Activated T-cell treated with anti-CD3 and anti-CD28 coated beads, Interleukin-2, amount 50 U/mL, for 72 hours (primary cell): Measurements from ENCODE around the gene ZNF281. TPM values are rescaled to one million over a fixed set of nuclear protein-coding genes. Genes with fewer than 3 reads are reported as not detected.
"Not testable (repeated sequence)": the region's sequence is repeated elsewhere in the genome, so short reads cannot be mapped to it uniquely, and the experiment has no call there.

Experiments used
- ATAC-seq, 2 donors: fragments of 150-1000 bp; cut with Tn5 transposase; replicated peaks in 1 of 2; 2 replicates each; pipeline ENCODE4 v1.10.0; 2021; ENCODE audit warnings: moderate library complexity in 2 of 2, mild to moderate bottlenecking in 1 of 2
- DNase-seq, 2 donors: peaks; one replicate each; pipeline ENCODE4 v3.0.0; 2021 to 2022; ENCODE audit warnings: mixed read lengths in 1 of 2
- H3K27ac Mint-ChIP-seq: one replicate; pipeline ENCODE4 v1.8.0; 2022; ENCODE audit warnings: mild to moderate bottlenecking, moderate library complexity, mixed read lengths
- H3K27me3 Mint-ChIP-seq: one replicate; pipeline ENCODE4 v1.8.0; 2022; ENCODE audit warnings: low read depth, mixed read lengths
- H3K36me3 Mint-ChIP-seq, 2 donors: one replicate each; pipeline ENCODE4 v1.8.0; 2022; ENCODE audit warnings: mixed read lengths in 2 of 2, mild to moderate bottlenecking in 1 of 2; ENCODE audit not compliant: insufficient read depth in 2 of 2
- H3K4me1 Mint-ChIP-seq: one replicate; pipeline ENCODE4 v1.8.0; 2022; ENCODE audit warnings: low read depth, mixed read lengths
- H3K4me3 Mint-ChIP-seq, 2 donors: one replicate each; pipeline ENCODE4 v1.8.0; 2022; ENCODE audit warnings: mild to moderate bottlenecking in 2 of 2, mixed read lengths in 2 of 2, moderate library complexity in 2 of 2
- H3K9me3 Mint-ChIP-seq, 2 donors: one replicate each; pipeline ENCODE4 v1.8.0; 2022; ENCODE audit warnings: mixed read lengths in 2 of 2
- total RNA-seq, 2 donors: library from RNA; stranded (reverse); gene quantifications; one replicate each; pipeline ENCODE4 v1.2.3, GENCODE V29; 2022

ZNF281 gene
- total RNA-seq, 2 donors from 2014 or later = 14.4 to 15.6 TPM

- H3K27me3 Mint-ChIP-seq = no peaks in the 10 kb centered on the region
- ATAC-seq = no peak
These were observed 29.1 kb upstream of the ZNF281 start for GRCh38 chr1:200438911-200439310.

GRCh38 chr1:200438413-200438812, 28.6 kb upstream of the ZNF281 start:
- H3K4me3 Mint-ChIP-seq, DNase-seq: not testable (repeated sequence)
- H3K4me1 Mint-ChIP-seq = peaks cover 17% of the 10 kb centered on the region

More at GRCh38 chr1:200438911-200439310, 29.1 kb upstream of the ZNF281 start:
- Mint-ChIP-seq H3K4me3 (no peak overlapping the region), H3K4me1 (peaks cover 17% of the 10 kb centered on the region), H3K36me3 (no peaks in the 10 kb centered on the region), H3K9me3 (no peaks in the 10 kb centered on the region), H3K27ac (no peak overlapping the region)
- DNase-seq = no peak

GRCh38 chr1:200437556-200438203, 27.8 kb upstream of the ZNF281 start:
- H3K4me3 Mint-ChIP-seq = peak overlapping the region; percentile 56 to 81
- ATAC-seq (peak; percentile 52 to 69), DNase-seq (no peak)
- peaks cover 21% of the 10 kb centered on the region for H3K4me1 Mint-ChIP-seq
- no peaks in the 10 kb centered on the region for H3K9me3 Mint-ChIP-seq
- H3K27me3 Mint-ChIP-seq = no peaks in the 10 kb centered on the region
- no peaks in the 10 kb centered on the region for H3K36me3 Mint-ChIP-seq
- H3K27ac Mint-ChIP-seq = peak overlapping the region; percentile 79

More at GRCh38 chr1:200438413-200438812, 28.6 kb upstream of the ZNF281 start:
- H3K27me3 Mint-ChIP-seq, ATAC-seq, H3K9me3 Mint-ChIP-seq, H3K27ac Mint-ChIP-seq, H3K36me3 Mint-ChIP-seq: not testable (repeated sequence)

GRCh38 chr1:200437088-200437487, 27.3 kb upstream of the ZNF281 start:
- Mint-ChIP-seq H3K4me1 (peaks cover 23% of the 10 kb centered on the region), H3K36me3 (no peaks in the 10 kb centered on the region), H3K9me3 (no peaks in the 10 kb centered on the region), H3K27me3 (no peaks in the 10 kb centered on the region), H3K4me3 (peak overlapping the region in 1 of 2 donors; percentile 81), H3K27ac (no peak overlapping the region)
- DNase-seq (no peak), ATAC-seq (no peak)

- H3K27ac Mint-ChIP-seq = no peak overlapping the region
- no peaks in the 10 kb centered on the region for H3K9me3 Mint-ChIP-seq
- H3K4me3 Mint-ChIP-seq = no peak overlapping the region
- DNase-seq = no peak
- ATAC-seq = no peak
- H3K36me3 Mint-ChIP-seq = no peaks in the 10 kb centered on the region
- H3K4me1 Mint-ChIP-seq = peaks cover 23% of the 10 kb centered on the region
- no peaks in the 10 kb centered on the region for H3K27me3 Mint-ChIP-seq
These were observed 26.6 kb upstream of the ZNF281 start for GRCh38 chr1:200436436-200436835.

GRCh38 chr1:200435200-200435780, 25.5 kb upstream of the ZNF281 start:
- Mint-ChIP-seq H3K4me3 (no peak overlapping the region), H3K9me3 (no peaks in the 10 kb centered on the region), H3K36me3 (no peaks in the 10 kb centered on the region), H3K27me3 (no peaks in the 10 kb centered on the region), H3K27ac (no peak overlapping the region), H3K4me1 (peaks cover 23% of the 10 kb centered on the region)
- no peak for DNase-seq
- no peak for ATAC-seq

- Mint-ChIP-seq H3K27me3 (no peaks in the 10 kb centered on the region), H3K9me3 (no peaks in the 10 kb centered on the region)
- no peak for ATAC-seq
These were observed 23.8 kb upstream of the ZNF281 start for GRCh38 chr1:200433586-200433985.

GRCh38 chr1:200432586-200432985, 22.8 kb upstream of the ZNF281 start:
- H3K36me3 Mint-ChIP-seq = no peaks in the 10 kb centered on the region
- peaks cover 12% of the 10 kb centered on the region for H3K4me1 Mint-ChIP-seq
- H3K4me3 Mint-ChIP-seq = no peak overlapping the region
- no peak for ATAC-seq
- no peak for DNase-seq
- H3K27me3 Mint-ChIP-seq = no peaks in the 10 kb centered on the region
- no peaks in the 10 kb centered on the region for H3K9me3 Mint-ChIP-seq
- peak overlapping the region; percentile 35 for H3K27ac Mint-ChIP-seq

More at GRCh38 chr1:200433586-200433985, 23.8 kb upstream of the ZNF281 start:
- no peak for DNase-seq
- Mint-ChIP-seq H3K4me1 (peaks cover 16% of the 10 kb centered on the region), H3K36me3 (no peaks in the 10 kb centered on the region), H3K4me3 (no peak overlapping the region), H3K27ac (no peak overlapping the region)

GRCh38 chr1:200429221-200429751, 19.4 kb upstream of the ZNF281 start:
- Mint-ChIP-seq H3K9me3 (no peaks in the 10 kb centered on the region), H3K36me3 (no peaks in the 10 kb centered on the region), H3K4me1 (peaks cover 12% of the 10 kb centered on the region), H3K27ac (no peak overlapping the region), H3K27me3 (no peaks in the 10 kb centered on the region), H3K4me3 (no peak overlapping the region)
- DNase-seq (no peak), ATAC-seq (no peak)

- peak in 1 of 2 donors; percentile 64 for ATAC-seq
- H3K36me3 Mint-ChIP-seq = no peaks in the 10 kb centered on the region
These were observed 18.8 kb upstream of the ZNF281 start for GRCh38 chr1:200428482-200429205.

GRCh38 chr1:200427744-200428143, 17.9 kb upstream of the ZNF281 start:
- Mint-ChIP-seq H3K27ac (no peak overlapping the region), H3K4me3 (no peak overlapping the region), H3K4me1 (peaks cover 9% of the 10 kb centered on the region), H3K9me3 (no peaks in the 10 kb centered on the region), H3K36me3 (no peaks in the 10 kb centered on the region), H3K27me3 (no peaks in the 10 kb centered on the region)
- DNase-seq (no peak), ATAC-seq (no peak)

More at GRCh38 chr1:200428482-200429205, 18.8 kb upstream of the ZNF281 start:
- Mint-ChIP-seq H3K4me1 (peaks cover 12% of the 10 kb centered on the region), H3K9me3 (no peaks in the 10 kb centered on the region), H3K27me3 (no peaks in the 10 kb centered on the region), H3K4me3 (no peak overlapping the region), H3K27ac (peak overlapping the region; percentile 46)
- no peak for DNase-seq

- no peak for DNase-seq
- no peaks in the 10 kb centered on the region for H3K9me3 Mint-ChIP-seq
These were observed 16.4 kb upstream of the ZNF281 start for GRCh38 chr1:200426196-200426595.

GRCh38 chr1:200423235-200423634, 13.4 kb upstream of the ZNF281 start:
- Mint-ChIP-seq H3K27me3 (peaks cover 9% of the 10 kb centered on the region), H3K27ac (no peak overlapping the region), H3K36me3 (no peaks in the 10 kb centered on the region), H3K4me3 (no peak overlapping the region), H3K4me1 (peaks cover 5% of the 10 kb centered on the region), H3K9me3 (no peaks in the 10 kb centered on the region)
- no peak for DNase-seq
- no peak for ATAC-seq

More at GRCh38 chr1:200426196-200426595, 16.4 kb upstream of the ZNF281 start:
- H3K4me1 Mint-ChIP-seq = peaks cover 5% of the 10 kb centered on the region
- ATAC-seq = no peak
- no peak overlapping the region for H3K4me3 Mint-ChIP-seq
- no peak overlapping the region for H3K27ac Mint-ChIP-seq
- no peaks in the 10 kb centered on the region for H3K36me3 Mint-ChIP-seq
- peaks cover 7% of the 10 kb centered on the region for H3K27me3 Mint-ChIP-seq
